ENCODE data around the gene OR2AG2.

GRCh38 chr11:6812390-6813005, 40.7 kb upstream of the OR2AG2 start:
- TF ChIP-seq POLR2A (IDR thresholded peaks at IDR 0.05) (no peak), CTCF (IDR thresholded peaks at IDR 0.05) (peak; percentile 42 to 90 (median 56)), EP300 (IDR thresholded peaks at IDR 0.05) (no peak), POLR2AphosphoS5 (IDR thresholded peaks at IDR 0.05) (no peak)

All from sigmoid colon (tissue), 4 donors.